ENCODE measurements around the gene NLN. TPM values are rescaled to one million over a fixed set of nuclear protein-coding genes. Genes with fewer than 3 reads are reported as not detected.

The NLN gene
- polyA plus RNA-seq, 4 donors: 2.2 to 11.7 (median 7.6) TPM

- Histone ChIP-seq H3K9me3 (ENCODE audit: control insufficient read depth in 2 of 2, insufficient read depth in 1 of 2, low read depth in 1 of 2, low read length in 1 of 2) (no peaks in the 10 kb centered on the region), H3K36me3 (ENCODE audit: control insufficient read depth in 3 of 3, insufficient read depth in 2 of 3, low read depth in 1 of 3, low read length in 3 of 3) (no peaks in the 10 kb centered on the region), H3K4me3 (ENCODE audit: low read depth in 1 of 3, low read length in 3 of 3) (no peak overlapping the region), H3K4me1 (ENCODE audit: control insufficient read depth in 3 of 3, insufficient read depth in 2 of 3, low read depth in 1 of 3, low read length in 2 of 3) (no peaks in the 10 kb centered on the region), H3K27me3 (ENCODE audit: control insufficient read depth in 3 of 3, insufficient read depth in 3 of 3, low read length in 3 of 3) (no peaks in the 10 kb centered on the region), H3K27ac (ENCODE audit: low read depth in 1 of 3, low read length in 2 of 3) (no peak overlapping the region)
- FAIRE-seq: no peak
- no peak for DNase-seq
- WGBS, 3 donors: 82 to 100% (median 91%) methylated on average over 1 of the region's 1 CpG
Observed at GRCh38 chr5:65736011-65736410, 14.0 kb downstream of the NLN start.

GRCh38 chr5:65737842-65738241 is 15.8 kb downstream of the NLN start:
- Histone ChIP-seq H3K36me3 (ENCODE audit: control insufficient read depth in 3 of 3, insufficient read depth in 2 of 3, low read depth in 1 of 3, low read length in 3 of 3) (no peaks in the 10 kb centered on the region), H3K27me3 (ENCODE audit: control insufficient read depth in 3 of 3, insufficient read depth in 3 of 3, low read length in 3 of 3) (no peaks in the 10 kb centered on the region), H3K4me1 (ENCODE audit: control insufficient read depth in 3 of 3, insufficient read depth in 2 of 3, low read depth in 1 of 3, low read length in 2 of 3) (no peaks in the 10 kb centered on the region), H3K4me3 (ENCODE audit: low read depth in 1 of 3, low read length in 3 of 3) (no peak overlapping the region), H3K27ac (ENCODE audit: low read depth in 1 of 3, low read length in 2 of 3) (no peak overlapping the region), H3K9me3 (ENCODE audit: control insufficient read depth in 2 of 2, insufficient read depth in 1 of 2, low read depth in 1 of 2, low read length in 1 of 2) (no peaks in the 10 kb centered on the region)
- DNase-seq (no peak), FAIRE-seq (no peak)
- 59 to 89% (median 74%) methylated on average over 7 of the region's 7 CpGs for WGBS, 3 donors

GRCh38 chr5:65738305-65738704 is 16.3 kb downstream of the NLN start:
- Histone ChIP-seq H3K36me3 (ENCODE audit: control insufficient read depth in 3 of 3, insufficient read depth in 2 of 3, low read depth in 1 of 3, low read length in 3 of 3) (no peaks in the 10 kb centered on the region), H3K27me3 (ENCODE audit: control insufficient read depth in 3 of 3, insufficient read depth in 3 of 3, low read length in 3 of 3) (no peaks in the 10 kb centered on the region), H3K4me3 (ENCODE audit: low read depth in 1 of 3, low read length in 3 of 3) (no peak overlapping the region), H3K9me3 (ENCODE audit: control insufficient read depth in 2 of 2, insufficient read depth in 1 of 2, low read depth in 1 of 2, low read length in 1 of 2) (no peaks in the 10 kb centered on the region), H3K27ac (ENCODE audit: low read depth in 1 of 3, low read length in 2 of 3) (no peak overlapping the region), H3K4me1 (ENCODE audit: control insufficient read depth in 3 of 3, insufficient read depth in 2 of 3, low read depth in 1 of 3, low read length in 2 of 3) (no peaks in the 10 kb centered on the region)
- DNase-seq: no peak
- no peak for FAIRE-seq
- WGBS, 3 donors: 62 to 85% (median 73%) methylated on average over 4 of the region's 4 CpGs

- no peak for FAIRE-seq
- Histone ChIP-seq H3K4me3 (ENCODE audit: low read depth in 1 of 3, low read length in 3 of 3) (no peak overlapping the region), H3K27ac (ENCODE audit: low read depth in 1 of 3, low read length in 2 of 3) (no peak overlapping the region), H3K9me3 (ENCODE audit: control insufficient read depth in 2 of 2, insufficient read depth in 1 of 2, low read depth in 1 of 2, low read length in 1 of 2) (no peaks in the 10 kb centered on the region), H3K36me3 (ENCODE audit: control insufficient read depth in 3 of 3, insufficient read depth in 2 of 3, low read depth in 1 of 3, low read length in 3 of 3) (no peaks in the 10 kb centered on the region), H3K27me3 (ENCODE audit: control insufficient read depth in 3 of 3, insufficient read depth in 3 of 3, low read length in 3 of 3) (no peaks in the 10 kb centered on the region), H3K4me1 (ENCODE audit: control insufficient read depth in 3 of 3, insufficient read depth in 2 of 3, low read depth in 1 of 3, low read length in 2 of 3) (no peaks in the 10 kb centered on the region)
- no peak for DNase-seq
Observed at GRCh38 chr5:65739162-65739561, 17.2 kb downstream of the NLN start.

GRCh38 chr5:65742565-65743231 is 20.7 kb downstream of the NLN start:
- DNase-seq (peak; percentile 68 to 71), FAIRE-seq (no peak)
- no peak overlapping the region for H3K27ac ChIP-seq (ENCODE audit: low read depth in 1 of 3, low read length in 2 of 3)
- no peaks in the 10 kb centered on the region for H3K27me3 ChIP-seq (ENCODE audit: control insufficient read depth in 3 of 3, insufficient read depth in 3 of 3, low read length in 3 of 3)
- no peaks in the 10 kb centered on the region for H3K9me3 ChIP-seq (ENCODE audit: control insufficient read depth in 2 of 2, insufficient read depth in 1 of 2, low read depth in 1 of 2, low read length in 1 of 2)
- H3K36me3 ChIP-seq (ENCODE audit: control insufficient read depth in 3 of 3, insufficient read depth in 2 of 3, low read depth in 1 of 3, low read length in 3 of 3): no peaks in the 10 kb centered on the region
- 6 to 26% (median 15%) methylated on average over 4 of the region's 4 CpGs for WGBS, 3 donors
- H3K4me1 ChIP-seq (ENCODE audit: control insufficient read depth in 3 of 3, insufficient read depth in 2 of 3, low read depth in 1 of 3, low read length in 2 of 3): peaks cover 0 to 9% (median 0%) of the 10 kb centered on the region in 3 donors
- no peak overlapping the region for H3K4me3 ChIP-seq (ENCODE audit: low read depth in 1 of 3, low read length in 3 of 3)

- H3K4me3 ChIP-seq (ENCODE audit: low read depth in 1 of 3, low read length in 3 of 3): no peak overlapping the region
- no peak overlapping the region for H3K27ac ChIP-seq (ENCODE audit: low read depth in 1 of 3, low read length in 2 of 3)
- peaks cover 0 to 5% of the 10 kb centered on the region in 2 donors for H3K9me3 ChIP-seq (ENCODE audit: control insufficient read depth in 2 of 2, insufficient read depth in 1 of 2, low read depth in 1 of 2, low read length in 1 of 2)
- H3K4me1 ChIP-seq (ENCODE audit: control insufficient read depth in 3 of 3, insufficient read depth in 2 of 3, low read depth in 1 of 3, low read length in 2 of 3): peaks cover 0 to 14% (median 0%) of the 10 kb centered on the region in 3 donors
- 93 to 96% (median 94%) methylated on average over 1 of the region's 1 CpG for WGBS, 3 donors
- H3K36me3 ChIP-seq (ENCODE audit: control insufficient read depth in 3 of 3, insufficient read depth in 2 of 3, low read depth in 1 of 3, low read length in 3 of 3): no peaks in the 10 kb centered on the region
- no peaks in the 10 kb centered on the region for H3K27me3 ChIP-seq (ENCODE audit: control insufficient read depth in 3 of 3, insufficient read depth in 3 of 3, low read length in 3 of 3)
- FAIRE-seq: no peak
- DNase-seq: no peak
Observed at GRCh38 chr5:65749221-65749844, 27.3 kb downstream of the NLN start.

- no peak overlapping the region for H3K27ac ChIP-seq (ENCODE audit: low read depth in 1 of 3, low read length in 2 of 3)
- H3K4me1 ChIP-seq (ENCODE audit: control insufficient read depth in 3 of 3, insufficient read depth in 2 of 3, low read depth in 1 of 3, low read length in 2 of 3): peaks cover 0 to 11% (median 0%) of the 10 kb centered on the region in 3 donors
- no peaks in the 10 kb centered on the region for H3K27me3 ChIP-seq (ENCODE audit: control insufficient read depth in 3 of 3, insufficient read depth in 3 of 3, low read length in 3 of 3)
- no peaks in the 10 kb centered on the region for H3K36me3 ChIP-seq (ENCODE audit: control insufficient read depth in 3 of 3, insufficient read depth in 2 of 3, low read depth in 1 of 3, low read length in 3 of 3)
- H3K9me3 ChIP-seq (ENCODE audit: control insufficient read depth in 2 of 2, insufficient read depth in 1 of 2, low read depth in 1 of 2, low read length in 1 of 2): peaks cover 0 to 5% of the 10 kb centered on the region in 2 donors
- H3K4me3 ChIP-seq (ENCODE audit: low read depth in 1 of 3, low read length in 3 of 3): no peak overlapping the region
- no peak for DNase-seq
- 94 to 97% (median 96%) methylated on average over 5 of the region's 5 CpGs for WGBS, 3 donors
- no peak for FAIRE-seq
Observed at GRCh38 chr5:65749956-65750355, 28.0 kb downstream of the NLN start.

- WGBS, 3 donors: 64 to 70% (median 67%) methylated on average over 2 of the region's 2 CpGs
Observed at GRCh38 chr5:65750938-65751337, 28.9 kb downstream of the NLN start.

More at GRCh38 chr5:65750938-65751337, 28.9 kb downstream of the NLN start:
- H3K36me3 ChIP-seq (ENCODE audit: control insufficient read depth in 3 of 3, insufficient read depth in 2 of 3, low read depth in 1 of 3, low read length in 3 of 3): no peaks in the 10 kb centered on the region
- DNase-seq: no peak
- H3K27me3 ChIP-seq (ENCODE audit: control insufficient read depth in 3 of 3, insufficient read depth in 3 of 3, low read length in 3 of 3): no peaks in the 10 kb centered on the region
- FAIRE-seq: no peak
- peaks cover 0 to 5% of the 10 kb centered on the region in 2 donors for H3K9me3 ChIP-seq (ENCODE audit: control insufficient read depth in 2 of 2, insufficient read depth in 1 of 2, low read depth in 1 of 2, low read length in 1 of 2)
- no peak overlapping the region for H3K4me3 ChIP-seq (ENCODE audit: low read depth in 1 of 3, low read length in 3 of 3)
- H3K4me1 ChIP-seq (ENCODE audit: control insufficient read depth in 3 of 3, insufficient read depth in 2 of 3, low read depth in 1 of 3, low read length in 2 of 3): peaks cover 0 to 5% (median 0%) of the 10 kb centered on the region in 3 donors
- H3K27ac ChIP-seq (ENCODE audit: low read depth in 1 of 3, low read length in 2 of 3): no peak overlapping the region

All from small intestine (tissue), 7 donors.